IPS DF 19.7 (cell line): Measurements from ENCODE around the gene KRT5.

Source experiments
- DNase-seq: peaks from one replicate; pipeline ENCODE4 v3.0.0-alpha.2; 2013; ENCODE audit warnings: low read depth, low spot score

Gene KRT5

DNA sequence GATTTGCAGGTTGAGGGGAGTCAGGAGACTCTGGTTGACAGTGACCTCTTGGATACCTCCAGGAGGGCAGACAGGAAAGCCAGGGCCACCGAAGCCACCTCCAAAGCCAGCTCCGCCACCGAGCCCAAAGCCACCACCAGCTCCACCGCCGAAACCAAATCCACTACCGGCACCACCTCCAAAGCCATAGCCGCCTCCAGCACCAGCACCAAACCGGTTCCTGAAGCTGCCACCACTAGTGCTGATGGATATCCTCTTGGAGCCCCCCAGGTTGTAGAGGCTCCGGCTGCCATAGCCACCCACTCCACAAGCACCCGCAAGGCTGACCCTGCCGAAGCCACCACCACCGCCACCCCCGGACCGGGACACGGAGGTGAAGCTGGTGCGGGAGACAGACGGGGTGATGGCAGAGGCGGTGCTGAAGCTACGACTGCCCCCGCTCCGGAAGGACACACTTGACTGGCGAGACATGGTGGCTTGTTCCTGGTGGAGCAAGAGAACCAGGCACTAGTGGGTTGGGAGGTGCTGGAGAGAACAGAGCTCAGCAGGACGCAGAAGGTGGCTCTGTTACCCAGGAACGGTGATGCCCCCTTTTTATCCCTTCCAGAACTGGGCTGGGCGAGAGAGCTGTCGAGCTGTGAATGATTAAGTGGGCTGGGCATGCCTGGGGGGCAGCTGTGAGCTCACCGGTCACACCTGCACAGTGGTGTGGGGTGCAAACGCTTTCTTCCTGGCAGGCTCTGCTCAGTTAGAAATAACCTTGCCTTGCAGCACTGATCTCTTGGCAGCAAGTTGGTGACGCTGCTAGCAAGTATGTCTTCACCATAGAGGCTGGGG, at the start of gene KRT5:
TSS of gene KRT5 (minus strand) at position 569 of the 837 bp plus-strand sequence. CDS start at position 471, 98 bp downstream.
- no peak for DNase-seq

DNA sequence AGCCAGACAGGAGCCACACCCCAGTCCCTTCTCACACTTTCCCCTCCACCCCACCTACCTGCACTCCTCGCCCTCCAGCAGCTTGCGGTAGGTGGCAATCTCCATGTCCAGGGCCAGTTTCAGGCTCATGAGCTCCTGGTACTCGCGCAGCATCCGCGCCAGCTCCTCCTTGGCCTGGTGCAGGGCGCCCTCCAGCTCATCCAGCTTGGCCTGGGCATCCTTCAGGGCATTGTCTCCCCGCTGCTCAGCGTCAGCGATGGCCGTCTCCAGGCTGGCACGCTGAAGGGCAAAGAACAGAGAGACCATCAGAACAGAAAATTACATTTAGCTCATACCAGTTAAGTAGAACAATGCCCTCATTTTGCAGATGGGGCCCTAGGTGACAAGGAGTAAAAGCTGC, 47.9 kb upstream of the KRT5 start:
- no peak for DNase-seq

DNA sequence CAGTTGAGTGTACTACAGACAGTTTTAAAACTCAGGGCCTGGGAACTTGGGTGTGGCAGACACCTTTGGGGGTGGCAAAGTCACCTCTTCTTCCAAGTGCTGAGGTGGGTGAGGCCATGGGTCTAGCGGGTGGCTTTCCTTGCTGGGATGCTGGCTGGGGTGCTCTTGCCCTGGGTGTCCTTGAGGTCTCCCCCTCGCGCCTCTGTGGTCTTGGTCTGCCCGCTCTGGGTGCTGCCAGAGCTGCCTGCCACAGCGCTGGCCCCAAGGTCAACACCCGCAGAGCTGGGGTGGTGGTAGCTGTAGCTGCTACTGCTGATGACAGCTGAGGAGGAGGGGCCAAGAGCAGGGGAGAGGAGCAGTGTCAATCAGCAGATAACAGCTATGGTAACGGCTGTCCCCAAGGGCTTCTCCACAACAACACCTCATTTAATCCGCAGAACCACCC, 46.7 kb upstream of the KRT5 start:
- no peak for DNase-seq

DNA sequence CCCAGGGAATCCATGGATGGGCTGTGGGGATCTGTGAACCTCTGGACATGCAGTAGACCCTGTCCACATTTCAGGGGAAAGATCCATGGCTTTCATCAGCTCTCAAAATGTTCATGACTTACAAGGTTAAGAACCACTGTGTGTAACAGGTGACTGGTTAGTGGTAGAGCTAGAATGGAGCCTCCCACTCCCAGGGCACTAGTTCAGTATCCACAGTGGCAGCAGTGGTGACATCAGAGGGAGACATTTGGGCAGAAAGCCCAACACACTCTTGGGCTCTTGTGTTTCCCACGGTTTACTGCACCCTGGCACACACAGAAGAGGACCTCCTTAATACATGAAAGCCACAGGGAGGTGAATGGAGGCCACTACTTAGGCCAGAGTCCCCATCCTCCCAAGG, 44.4 kb upstream of the KRT5 start:
- no peak for DNase-seq

DNA sequence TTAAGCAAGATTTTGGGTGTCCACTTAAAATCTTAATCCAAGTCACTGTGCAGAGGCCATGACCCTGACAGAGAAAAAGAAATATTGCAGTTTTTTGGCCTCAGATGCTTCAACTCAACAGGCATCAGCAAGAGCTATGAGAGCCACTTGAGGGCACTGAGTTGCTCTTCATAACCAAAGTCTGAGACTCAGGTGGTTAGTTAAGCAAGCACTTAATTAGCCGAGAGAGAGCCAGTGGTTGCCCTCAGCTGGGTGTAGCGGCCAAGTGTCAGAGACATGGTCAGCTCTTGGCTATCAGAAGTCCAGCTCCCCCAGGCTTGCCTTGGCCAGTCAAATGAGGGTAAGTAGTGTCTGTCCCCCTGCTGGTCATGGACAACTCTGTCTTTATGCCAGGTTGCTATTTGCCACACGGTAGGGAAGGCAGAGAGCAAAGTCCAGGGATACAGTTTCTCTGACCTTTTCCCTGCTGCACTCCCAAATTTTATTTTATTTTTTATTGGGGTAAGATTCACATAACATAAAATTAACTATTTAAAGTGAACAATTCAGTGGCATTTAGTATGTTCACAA, 41.8 kb upstream of the KRT5 start:
- DNase-seq, result no peak

DNA sequence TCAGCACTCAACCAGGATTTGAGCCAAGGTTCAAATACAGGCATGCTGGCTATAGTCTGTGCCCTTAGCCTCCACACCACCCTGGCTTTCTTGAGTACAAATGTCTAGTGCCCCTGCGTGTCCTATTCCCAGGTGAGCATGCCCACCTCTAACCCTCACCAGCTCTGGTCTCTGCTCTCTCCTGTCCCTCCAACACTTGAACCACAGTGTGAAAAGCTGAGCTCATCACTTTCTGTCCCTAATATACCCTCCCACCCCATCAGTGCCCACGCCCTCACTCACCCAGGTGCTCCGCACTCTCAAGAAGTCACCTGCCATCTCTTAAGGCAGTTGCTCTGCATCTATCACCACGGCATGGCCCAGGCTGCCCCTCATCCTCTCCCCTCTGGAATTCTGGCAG, 39.8 kb upstream of the KRT5 start:
- no peak for DNase-seq

DNA sequence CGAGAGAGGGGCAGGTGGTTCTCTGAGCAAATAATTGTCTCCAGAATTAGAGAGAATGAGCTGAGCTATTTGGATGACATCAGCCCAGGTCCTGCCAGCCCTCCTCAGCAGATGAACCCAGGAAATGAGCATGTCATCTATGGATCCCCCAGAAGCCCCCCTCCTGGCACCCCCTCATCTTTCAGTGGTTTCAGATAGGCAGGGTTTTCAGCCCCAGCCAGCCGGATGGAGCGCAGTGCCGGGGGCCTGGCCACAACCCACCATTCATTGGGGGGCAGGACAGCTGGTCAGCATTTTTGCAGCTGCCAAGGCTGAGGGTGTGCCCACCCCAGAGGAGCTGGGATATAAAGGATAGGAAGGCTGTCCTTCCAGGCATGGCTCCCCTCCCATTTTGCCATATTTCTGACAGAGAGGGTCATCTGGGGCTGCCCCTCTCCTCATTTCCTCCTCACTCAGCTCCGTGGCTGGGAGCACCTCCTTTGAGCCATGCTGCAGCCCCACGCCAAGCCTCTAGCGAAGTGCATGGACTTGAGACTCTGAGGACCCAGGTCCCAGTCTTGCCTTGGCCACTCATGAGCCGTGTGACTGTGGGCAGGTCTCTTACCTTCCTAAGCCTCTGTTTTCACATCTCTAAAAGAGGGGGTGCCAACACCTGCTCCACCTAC, 38.7 kb upstream of the KRT5 start:
- no peak for DNase-seq

DNA sequence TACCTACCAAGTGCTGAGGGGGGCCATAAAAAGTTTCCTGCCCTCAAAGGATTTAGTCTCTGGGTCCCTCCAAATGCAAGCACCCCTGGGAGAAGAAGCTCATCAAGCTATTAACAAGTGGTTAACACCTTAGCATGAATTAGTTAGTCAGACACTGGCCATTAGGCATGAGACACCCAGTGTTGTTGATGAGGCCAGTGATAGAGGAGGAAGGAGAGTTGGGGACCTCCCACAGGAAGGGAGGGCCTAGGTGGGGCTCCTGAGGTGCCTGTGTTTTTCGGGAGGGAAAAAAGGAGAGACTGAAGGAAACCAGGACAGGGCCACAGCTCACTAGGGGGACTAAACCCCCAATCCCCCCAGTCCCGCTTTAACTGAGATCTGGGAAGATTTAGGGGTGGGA, 37.3 kb upstream of the KRT5 start:
- DNase-seq, result no peak

DNA sequence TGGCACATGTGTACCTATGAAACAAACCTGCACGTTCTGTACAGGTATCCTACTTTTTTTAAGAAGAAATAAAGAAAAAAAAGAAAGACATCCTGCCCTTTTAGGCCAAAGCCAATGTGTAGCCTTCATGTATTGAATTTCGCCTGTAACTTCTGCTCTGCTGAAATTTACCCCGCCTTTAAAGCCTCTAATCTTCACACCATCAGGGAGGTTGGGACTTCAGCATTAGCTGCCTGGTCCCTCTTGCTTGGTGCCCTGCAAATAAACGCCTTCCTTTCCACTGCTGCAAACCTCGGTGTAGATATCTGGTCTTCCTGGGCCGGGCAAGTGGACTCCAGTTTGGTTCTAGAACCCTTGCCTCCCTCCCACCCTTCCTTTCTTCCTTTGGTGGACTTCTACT, 35.4 kb upstream of the KRT5 start:
- DNase-seq, result no peak

DNA sequence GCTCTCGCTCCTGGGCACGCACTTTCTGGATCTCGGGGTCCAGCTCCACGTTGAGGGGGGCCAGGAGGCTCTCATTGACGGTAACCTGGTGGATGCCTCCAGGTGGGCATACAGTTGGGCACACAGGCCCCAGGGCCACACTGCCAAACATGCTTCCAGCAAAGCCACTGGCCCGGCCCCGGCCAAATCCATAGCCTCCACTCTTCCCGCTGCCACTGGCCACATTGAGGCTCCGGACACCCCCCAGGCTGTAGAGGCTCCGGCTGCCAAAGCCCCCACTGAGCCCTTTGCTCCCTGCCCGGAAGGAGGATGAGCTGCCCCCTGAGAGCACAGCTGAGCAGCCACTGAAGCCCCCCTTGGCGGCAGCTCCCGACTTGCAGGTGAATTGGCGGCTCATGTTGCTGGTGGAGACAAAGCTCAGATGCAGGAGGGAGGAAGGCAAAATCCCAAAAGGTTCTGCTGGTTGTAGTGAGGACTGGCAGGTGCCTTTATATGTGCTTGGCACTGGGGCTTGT, 32.5 kb upstream of the KRT5 start, which contains the start of gene KRT71:
TSS of gene KRT71 (minus strand) at position 465 of the 515 bp plus-strand sequence. CDS start at position 397, 68 bp downstream.
- DNase-seq, result no peak

DNA sequence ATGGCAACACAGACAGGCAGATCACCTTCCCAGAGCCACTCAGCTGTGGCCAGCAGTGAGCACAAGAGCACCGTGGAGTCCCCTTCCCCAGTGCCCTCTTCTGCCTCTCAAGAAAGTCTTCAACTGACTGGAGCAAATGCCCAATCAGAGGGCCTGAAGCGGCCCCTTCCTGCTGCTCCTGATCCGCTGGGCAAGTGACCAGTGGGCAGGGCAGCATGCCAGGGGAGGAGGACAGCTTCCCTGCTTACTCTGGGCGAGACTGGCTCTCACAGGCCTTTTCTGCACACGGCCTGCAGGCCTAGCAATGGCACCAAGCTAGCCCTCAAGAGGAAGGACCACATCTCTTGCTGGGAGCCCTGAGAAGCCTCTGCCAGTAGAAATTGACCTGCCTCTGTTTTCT, 31.9 kb upstream of the KRT5 start:
- DNase-seq, result no peak

DNA sequence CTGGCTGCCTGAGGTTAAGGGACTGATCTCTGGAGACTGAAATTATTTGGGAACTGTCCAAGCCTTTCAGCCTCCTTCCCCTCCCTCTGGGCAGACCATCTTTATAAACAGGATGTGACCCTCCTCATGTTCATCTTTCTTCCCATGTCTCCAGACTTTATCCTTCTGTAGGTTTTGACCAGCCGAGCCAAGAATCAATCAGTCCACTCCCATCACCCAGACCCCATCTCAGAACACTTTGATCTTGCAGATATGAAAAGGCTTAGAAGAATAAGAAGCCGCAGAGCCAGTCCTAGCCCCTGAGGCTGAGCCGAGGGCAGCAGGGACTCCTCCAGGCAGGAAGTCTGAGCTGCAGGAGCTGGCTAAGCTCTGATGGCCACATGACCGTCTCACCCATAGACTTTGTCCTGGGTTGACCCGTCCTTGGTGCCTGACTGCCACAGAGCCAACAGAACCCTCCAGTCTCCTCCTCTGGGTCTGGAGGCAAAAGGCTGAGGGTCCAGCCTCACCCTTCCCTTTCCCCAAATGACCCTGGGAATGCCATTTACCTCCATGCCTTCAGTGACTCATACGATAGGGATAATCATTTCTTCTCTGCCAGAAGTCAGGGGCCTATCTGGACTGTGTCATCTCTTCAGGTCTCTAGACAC, 31.1 kb upstream of the KRT5 start:
- no peak for DNase-seq

DNA sequence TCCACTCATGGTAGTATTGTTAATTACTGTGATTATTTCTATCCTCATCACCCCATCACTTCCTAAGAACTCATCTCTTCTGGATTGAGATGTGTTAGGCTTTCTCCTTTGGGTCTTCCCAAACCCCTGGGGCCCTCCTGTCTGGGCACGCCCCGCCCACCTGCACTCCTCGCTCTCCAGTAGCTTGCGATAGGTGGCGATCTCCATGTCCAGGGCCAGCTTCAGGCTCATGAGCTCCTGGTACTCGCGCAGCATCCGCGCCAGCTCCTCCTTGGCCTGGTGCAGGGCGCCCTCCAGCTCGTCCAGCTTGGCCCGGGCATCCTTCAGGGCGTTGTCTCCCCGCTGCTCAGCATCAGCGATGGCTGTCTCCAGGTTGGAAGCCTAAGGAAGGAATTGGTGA, 25.9 kb upstream of the KRT5 start:
- DNase-seq, result no peak

DNA sequence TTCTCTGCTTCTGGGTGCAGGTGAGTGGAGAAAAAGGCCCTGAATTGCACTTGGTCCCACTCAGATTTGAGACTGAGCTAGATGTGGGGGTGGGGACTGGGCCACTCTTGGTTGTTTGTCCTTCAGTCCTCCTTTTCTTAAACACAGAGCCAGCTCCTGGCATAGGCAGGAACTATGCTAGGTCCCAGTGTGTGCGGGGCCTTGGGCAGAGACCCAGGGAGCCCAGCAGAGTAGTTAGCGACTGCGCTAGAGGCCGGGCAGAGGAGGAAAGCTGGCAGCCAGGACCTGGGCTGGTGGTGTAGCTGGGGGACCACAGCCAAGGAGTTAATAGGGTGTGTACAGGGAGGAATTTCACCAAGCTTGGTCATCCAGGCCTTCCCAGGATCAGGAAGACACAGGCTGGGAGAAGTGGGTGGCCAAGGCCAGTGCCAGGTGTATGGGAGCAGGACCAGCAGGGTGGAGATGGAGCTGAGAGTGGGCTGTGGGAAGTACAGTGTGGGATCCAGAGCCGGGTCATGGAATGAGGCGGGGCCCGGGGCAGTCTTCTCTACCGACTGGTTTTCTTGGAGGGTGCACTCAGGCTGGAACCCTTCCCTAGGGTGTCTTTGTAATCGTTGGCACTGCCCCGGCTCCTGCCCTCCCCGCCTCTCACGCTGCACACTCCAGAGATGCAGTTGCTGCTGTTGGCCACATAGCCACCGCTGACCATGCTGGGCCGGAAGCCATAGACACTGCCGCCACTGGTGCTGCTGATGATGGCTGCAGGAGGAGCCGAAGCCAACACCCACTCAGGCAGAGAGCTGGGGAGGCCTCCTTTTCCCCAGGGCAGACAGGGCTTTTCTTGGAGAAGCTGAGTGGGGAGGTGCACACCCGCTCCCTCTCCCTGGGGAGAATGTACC, 24.0 kb upstream of the KRT5 start:
- DNase-seq, result no peak

DNA sequence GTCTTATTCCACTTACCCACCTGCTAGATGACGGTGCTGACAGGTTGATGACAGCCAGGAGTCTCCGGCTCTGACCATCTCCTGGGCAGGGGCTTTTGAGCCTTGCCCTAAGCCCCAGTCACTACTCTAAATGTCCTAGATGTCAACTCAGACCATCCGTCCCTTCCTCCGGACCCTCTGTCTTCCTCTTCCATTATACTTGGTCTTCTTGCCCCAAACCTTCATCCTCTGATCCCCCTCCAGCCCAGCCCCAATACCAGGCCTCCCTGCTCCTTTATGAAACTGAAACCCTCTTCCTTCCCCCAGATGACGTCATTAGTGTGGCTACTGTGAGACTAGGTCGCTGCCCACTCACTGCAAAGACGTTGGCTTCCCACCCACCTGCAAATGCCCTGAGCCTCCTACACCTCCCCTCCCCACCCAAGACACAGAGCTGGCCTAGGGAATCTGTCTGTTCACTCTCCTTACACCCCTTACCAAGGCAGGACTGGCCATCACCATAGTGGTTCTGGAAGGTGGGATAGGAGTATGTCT, 22.7 kb upstream of the KRT5 start:
- DNase-seq, result no peak

DNA sequence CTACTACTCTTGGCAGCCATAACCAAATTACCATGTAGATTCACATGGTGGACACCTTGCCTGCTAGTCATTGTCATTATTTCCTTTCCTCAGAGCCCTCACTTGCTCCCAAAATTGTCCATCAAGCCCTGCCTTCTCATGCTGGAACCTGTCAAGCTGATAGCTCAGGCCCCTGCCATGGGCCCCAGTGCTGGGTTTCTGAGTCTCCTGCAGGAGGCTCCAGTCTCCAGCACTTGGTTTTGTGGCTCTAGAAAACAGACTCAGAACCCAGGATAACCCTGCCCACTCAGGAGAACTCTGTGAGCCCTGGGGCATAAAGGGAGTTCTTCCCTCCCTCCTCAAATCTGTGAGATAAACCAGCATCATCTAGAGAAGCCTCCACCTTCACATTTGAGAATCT, 22.0 kb upstream of the KRT5 start:
- no peak for DNase-seq

DNA sequence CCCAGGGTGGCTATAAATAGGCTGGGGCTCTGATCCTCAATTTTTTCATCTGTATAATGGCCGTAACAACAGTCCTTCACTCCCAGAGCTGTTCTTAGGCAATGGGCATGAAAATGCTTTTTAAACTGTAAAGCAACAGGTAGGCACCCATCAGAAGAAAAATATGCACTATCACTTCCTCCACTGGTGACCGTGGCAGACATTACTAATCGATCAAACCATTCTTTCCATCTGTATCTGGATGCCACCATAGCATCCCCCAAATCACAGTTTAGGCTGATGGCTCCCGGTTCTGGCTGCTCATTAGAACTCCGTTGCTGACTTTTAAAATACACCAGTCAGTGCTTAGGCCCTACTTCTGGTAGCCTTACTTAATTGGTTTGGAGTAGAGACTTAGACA, 21.5 kb upstream of the KRT5 start:
- no peak for DNase-seq

DNA sequence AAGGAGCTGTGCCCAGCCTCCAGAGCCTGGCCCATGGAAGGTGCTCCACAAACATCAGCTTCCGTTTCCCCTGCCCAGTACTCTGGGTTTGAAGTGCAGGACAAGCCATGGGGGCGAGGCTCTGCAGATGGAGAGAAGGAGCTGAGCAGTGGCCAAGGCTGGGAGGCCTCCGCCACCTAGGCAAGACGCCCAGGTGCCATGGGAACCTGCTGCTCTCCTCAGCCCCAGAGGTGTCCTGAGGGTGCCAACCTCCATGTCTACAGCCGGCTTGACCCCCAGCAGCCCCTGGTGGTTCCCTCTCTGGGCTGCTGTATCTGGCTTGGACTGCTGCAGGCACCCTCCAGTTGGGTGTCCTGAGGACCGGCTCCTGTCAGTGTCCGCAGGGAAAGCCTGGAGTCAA, 20.3 kb upstream of the KRT5 start:
- no peak for DNase-seq

DNA sequence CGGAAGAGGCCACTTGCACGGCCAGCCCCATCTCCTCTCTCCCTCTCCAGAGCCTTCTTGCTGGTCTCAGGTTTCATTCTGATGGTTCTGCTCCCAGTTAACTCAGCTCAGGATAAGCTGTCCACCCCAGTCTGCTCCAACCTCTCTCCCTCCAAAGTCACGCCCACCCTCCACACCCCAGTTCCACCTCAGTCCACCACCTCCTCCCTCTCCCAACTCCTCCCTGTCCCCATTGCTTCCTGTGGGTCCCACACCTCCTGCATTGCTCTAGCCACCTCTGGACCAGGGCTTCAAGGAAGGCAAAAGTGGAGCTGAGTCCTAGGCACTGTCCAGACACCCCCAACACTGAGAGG, 19.6 kb upstream of the KRT5 start:
- DNase-seq, result no peak

DNA sequence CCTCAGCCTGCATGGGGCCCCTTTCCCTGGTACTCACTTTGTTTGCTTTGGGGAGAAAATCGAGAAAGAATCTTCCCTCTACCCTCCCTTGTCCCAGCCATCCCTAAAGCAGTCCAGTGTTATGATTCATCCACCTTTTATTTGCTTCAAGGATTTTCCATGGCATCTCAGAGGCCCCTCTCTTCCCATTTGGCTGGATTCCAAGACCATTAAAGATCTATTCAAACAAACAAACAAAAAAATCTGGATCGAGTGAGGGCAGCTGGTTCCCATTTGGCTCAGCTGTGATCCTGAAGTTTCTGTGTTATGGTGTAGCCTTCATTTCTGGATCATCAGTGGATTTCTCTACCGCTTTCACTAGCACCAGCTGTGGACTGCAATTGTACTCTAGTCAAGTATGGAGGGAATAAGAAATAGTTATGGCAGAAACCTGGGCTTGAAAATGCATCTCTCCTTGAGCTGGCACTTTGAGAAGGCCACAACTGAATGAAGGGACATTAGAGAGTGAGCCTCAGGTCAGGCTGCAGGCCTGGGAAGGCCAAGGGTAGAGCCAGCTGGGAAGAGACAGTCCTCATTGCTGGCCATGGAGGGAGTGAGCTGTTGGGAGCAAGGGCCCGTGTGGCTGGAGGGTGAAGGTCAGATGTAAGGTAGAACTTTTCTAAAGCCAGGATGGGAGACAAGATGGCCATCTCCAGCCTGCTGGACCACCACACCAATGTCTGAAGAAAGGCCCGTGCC, 19.1 kb upstream of the KRT5 start:
- DNase-seq, result no peak
